Subcutaneous abdominal adipose tissue (tissue), 5 donors: ENCODE data around the gene RASA4B.
"Not testable (repeated sequence)": the region's sequence is repeated elsewhere in the genome, so short reads cannot be mapped to it uniquely, and the experiment has no call there.

Experiments
- H3K27ac ChIP-seq: one replicate; pipeline ENCODE4 v1.7.0; 2013; ENCODE audit warnings: low read depth, mild to moderate bottlenecking, inconsistent platforms, low read length, moderate library complexity
- H3K27me3 ChIP-seq, 5 donors: one replicate each; pipeline ENCODE4 v1.7.0; 2013; ENCODE audit warnings: low read length in 5 of 5, inconsistent platforms in 1 of 5; ENCODE audit not compliant: control insufficient read depth in 5 of 5, insufficient read depth in 4 of 5
- H3K36me3 ChIP-seq, 5 donors: one replicate each; pipeline ENCODE4 v1.7.0; 2013; ENCODE audit warnings: low read length in 5 of 5; ENCODE audit not compliant: control insufficient read depth in 5 of 5, insufficient read depth in 5 of 5
- H3K4me1 ChIP-seq, 5 donors: one replicate each; pipeline ENCODE4 v1.7.0; 2013; ENCODE audit warnings: low read length in 5 of 5, mild to moderate bottlenecking in 3 of 5, moderate library complexity in 1 of 5; ENCODE audit not compliant: control insufficient read depth in 5 of 5, insufficient read depth in 5 of 5
- H3K4me3 ChIP-seq, 5 donors: one replicate each; pipeline ENCODE4 v1.7.0; 2013; ENCODE audit warnings: low read length in 5 of 5, low read depth in 1 of 5
- H3K9ac ChIP-seq, 5 donors: one replicate each; pipeline ENCODE4 v1.7.0; 2013; ENCODE audit warnings: low read length in 5 of 5, mild to moderate bottlenecking in 4 of 5, moderate library complexity in 3 of 5
- H3K9me3 ChIP-seq, 5 donors: one replicate each; pipeline ENCODE4 v1.7.0; 2013; ENCODE audit warnings: low read length in 5 of 5; ENCODE audit not compliant: control insufficient read depth in 5 of 5
- donor health status: healthy.
- donor health status: healthy.
- donor health status: healthy.
- donor health status: healthy.
- donor health status: healthy.

Gene RASA4B

GRCh38 chr7:102517550-102518147, at the start of gene RASA4B:
Gene RASA4B, minus strand, starts transcription at chr7:102517777. Its CDS starts 67 bp downstream, at chr7:102517710.
- not testable (repeated sequence) for H3K27ac ChIP-seq, H3K9ac ChIP-seq, H3K27me3 ChIP-seq, H3K9me3 ChIP-seq, H3K4me1 ChIP-seq, H3K36me3 ChIP-seq, H3K4me3 ChIP-seq

- not testable (repeated sequence) for H3K4me1 ChIP-seq, H3K36me3 ChIP-seq, H3K9ac ChIP-seq, H3K4me3 ChIP-seq, H3K9me3 ChIP-seq, H3K27me3 ChIP-seq, H3K27ac ChIP-seq
Observed at GRCh38 chr7:102550808-102551422, 33.3 kb upstream of the RASA4B start, which contains the start of gene SPDYE2. Gene SPDYE2, plus strand, starts transcription at chr7:102551226. Its CDS starts 2,030 bp downstream, at chr7:102553256.

- H3K36me3 ChIP-seq, H3K27ac ChIP-seq, H3K27me3 ChIP-seq, H3K9ac ChIP-seq, H3K4me3 ChIP-seq, H3K9me3 ChIP-seq, H3K4me1 ChIP-seq: not testable (repeated sequence)
Observed at GRCh38 chr7:102546353-102546752, 28.8 kb upstream of the RASA4B start.

GRCh38 chr7:102545288-102545687, 27.7 kb upstream of the RASA4B start:
- not testable (repeated sequence) for H3K9ac ChIP-seq, H3K27ac ChIP-seq, H3K36me3 ChIP-seq, H3K9me3 ChIP-seq, H3K4me1 ChIP-seq, H3K27me3 ChIP-seq, H3K4me3 ChIP-seq

GRCh38 chr7:102544372-102544771, 26.8 kb upstream of the RASA4B start:
- H3K9me3 ChIP-seq, H3K36me3 ChIP-seq, H3K9ac ChIP-seq, H3K27ac ChIP-seq, H3K4me3 ChIP-seq, H3K27me3 ChIP-seq, H3K4me1 ChIP-seq: not testable (repeated sequence)

GRCh38 chr7:102543596-102543995, 26.0 kb upstream of the RASA4B start, which contains the start of gene UPK3BL2:
Gene UPK3BL2, minus strand, starts transcription at chr7:102543696. Its CDS starts 60 bp downstream, at chr7:102543636.
- not testable (repeated sequence) for H3K27ac ChIP-seq, H3K36me3 ChIP-seq, H3K27me3 ChIP-seq, H3K4me1 ChIP-seq, H3K9ac ChIP-seq, H3K9me3 ChIP-seq, H3K4me3 ChIP-seq

- H3K27ac ChIP-seq, H3K9ac ChIP-seq, H3K4me3 ChIP-seq, H3K9me3 ChIP-seq, H3K4me1 ChIP-seq, H3K36me3 ChIP-seq, H3K27me3 ChIP-seq: not testable (repeated sequence)
Observed at GRCh38 chr7:102542771-102543170, 25.2 kb upstream of the RASA4B start.

- not testable (repeated sequence) for H3K36me3 ChIP-seq, H3K4me3 ChIP-seq
Observed at GRCh38 chr7:102542083-102542482, 24.5 kb upstream of the RASA4B start.

GRCh38 chr7:102540604-102541003, 23.0 kb upstream of the RASA4B start:
- H3K4me1 ChIP-seq, H3K36me3 ChIP-seq, H3K9me3 ChIP-seq, H3K27me3 ChIP-seq, H3K4me3 ChIP-seq, H3K27ac ChIP-seq, H3K9ac ChIP-seq: not testable (repeated sequence)

More at GRCh38 chr7:102542083-102542482, 24.5 kb upstream of the RASA4B start:
- H3K9ac ChIP-seq, H3K4me1 ChIP-seq, H3K27me3 ChIP-seq, H3K27ac ChIP-seq, H3K9me3 ChIP-seq: not testable (repeated sequence)

GRCh38 chr7:102535062-102535615, 17.6 kb upstream of the RASA4B start:
- not testable (repeated sequence) for H3K9me3 ChIP-seq, H3K27me3 ChIP-seq, H3K4me3 ChIP-seq, H3K27ac ChIP-seq, H3K36me3 ChIP-seq, H3K9ac ChIP-seq, H3K4me1 ChIP-seq
